Immature natural killer cell (primary cell): ENCODE measurements around the gene RAB3C. TPM values are rescaled to one million over a fixed set of nuclear protein-coding genes. Genes with fewer than 3 reads are reported as not detected.

Experiments
- DNase-seq, 3 donors: peaks; one replicate each; pipeline ENCODE4 v3.0.0; 2022; ENCODE audit warnings: mixed read lengths in 1 of 3
- H3K27ac Mint-ChIP-seq, 6 donors: one replicate each; pipeline ENCODE4 v1.8.0; 2020; ENCODE audit warnings: mixed read lengths in 6 of 6, mild to moderate bottlenecking in 5 of 6, inconsistent platforms in 4 of 6, moderate library complexity in 3 of 6
- H3K27me3 Mint-ChIP-seq, 3 donors: one replicate each; pipeline ENCODE4 v1.8.0; 2020 to 2021; ENCODE audit warnings: low read depth in 3 of 3, mild to moderate bottlenecking in 3 of 3, mixed read lengths in 3 of 3, moderate library complexity in 3 of 3, inconsistent platforms in 1 of 3
- H3K36me3 Mint-ChIP-seq, 3 donors: one replicate each; pipeline ENCODE4 v1.8.0; 2020; ENCODE audit warnings: mixed read lengths in 3 of 3, inconsistent platforms in 2 of 3, mild to moderate bottlenecking in 2 of 3
- H3K4me1 Mint-ChIP-seq, 2 donors: one replicate each; pipeline ENCODE4 v1.8.0; 2020; ENCODE audit warnings: inconsistent platforms in 2 of 2, mild to moderate bottlenecking in 2 of 2, mixed read lengths in 2 of 2, moderate library complexity in 1 of 2
- H3K4me3 Mint-ChIP-seq, 5 donors: one replicate each; pipeline ENCODE4 v1.8.0; 2020; ENCODE audit warnings: mild to moderate bottlenecking in 5 of 5, mixed read lengths in 5 of 5, inconsistent platforms in 3 of 5, moderate library complexity in 3 of 5
- H3K9me3 Mint-ChIP-seq, 6 donors: one replicate each; pipeline ENCODE4 v1.8.0; 2020; ENCODE audit warnings: mild to moderate bottlenecking in 6 of 6, mixed read lengths in 6 of 6, inconsistent platforms in 4 of 6, moderate library complexity in 3 of 6
- polyA plus RNA-seq, 3 donors: library from polyadenylated mRNA; unstranded; fragments of 300-500 nt; fragmentation: Illumina TruSeq; gene quantifications; one replicate each; pipeline ENCODE4 v1.2.3, GENCODE V29; 2021

Gene RAB3C
- polyA plus RNA-seq, 3 donors from 2014 or later, result not detected

DNA sequence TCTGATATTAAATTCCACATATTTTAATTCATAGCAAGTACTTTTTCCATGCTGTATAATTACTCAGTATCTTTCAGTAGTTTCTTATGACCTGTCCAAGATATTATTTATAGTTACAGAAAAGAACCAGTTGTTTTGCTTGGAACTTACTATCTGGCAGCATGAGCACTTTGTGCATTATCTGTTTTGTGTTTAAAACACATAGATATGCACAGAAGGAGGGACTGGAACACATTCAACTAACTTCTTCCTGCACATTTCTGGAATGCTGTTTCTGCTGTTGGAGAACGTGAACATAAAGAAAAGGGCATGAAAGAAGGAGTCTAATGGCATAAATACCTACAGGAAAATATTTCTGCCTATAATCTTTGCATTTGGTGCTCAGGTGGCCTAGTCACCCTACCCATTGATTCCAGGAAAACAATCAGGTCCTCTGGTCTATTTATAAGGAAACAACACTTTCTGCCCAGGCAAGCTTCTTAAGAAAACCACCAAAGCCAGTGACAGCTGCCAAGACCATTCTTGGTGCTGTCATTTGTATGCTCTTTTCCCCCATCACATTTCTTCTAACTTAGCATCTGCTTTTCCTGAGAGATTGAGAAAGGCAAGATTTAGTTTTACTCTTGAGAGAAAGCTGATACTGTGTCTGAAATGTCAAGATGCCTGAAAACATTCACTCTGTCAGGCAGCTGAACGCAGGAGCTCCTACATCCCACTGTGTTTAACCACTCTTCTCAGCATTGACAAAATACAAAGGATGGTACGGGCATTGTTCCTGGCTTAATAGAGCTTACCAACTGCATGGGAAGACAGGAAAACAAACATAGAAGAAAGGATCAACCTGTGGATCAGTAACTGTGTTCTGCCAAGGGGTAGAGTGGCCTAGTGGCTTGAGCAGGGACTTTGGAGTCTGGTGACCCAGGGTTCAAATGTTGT lies 40.3 kb downstream of the RAB3C start:
- peaks cover 0 to 3% (median 0%) of the 10 kb centered on the region in 3 donors for H3K27me3 Mint-ChIP-seq
- no peak for DNase-seq
- H3K27ac Mint-ChIP-seq, result no peak overlapping the region
- peaks cover 0 to 2% (median 0%) of the 10 kb centered on the region in 6 donors for H3K9me3 Mint-ChIP-seq
- H3K36me3 Mint-ChIP-seq, result no peaks in the 10 kb centered on the region
- no peaks in the 10 kb centered on the region for H3K4me1 Mint-ChIP-seq
- no peak overlapping the region for H3K4me3 Mint-ChIP-seq

DNA sequence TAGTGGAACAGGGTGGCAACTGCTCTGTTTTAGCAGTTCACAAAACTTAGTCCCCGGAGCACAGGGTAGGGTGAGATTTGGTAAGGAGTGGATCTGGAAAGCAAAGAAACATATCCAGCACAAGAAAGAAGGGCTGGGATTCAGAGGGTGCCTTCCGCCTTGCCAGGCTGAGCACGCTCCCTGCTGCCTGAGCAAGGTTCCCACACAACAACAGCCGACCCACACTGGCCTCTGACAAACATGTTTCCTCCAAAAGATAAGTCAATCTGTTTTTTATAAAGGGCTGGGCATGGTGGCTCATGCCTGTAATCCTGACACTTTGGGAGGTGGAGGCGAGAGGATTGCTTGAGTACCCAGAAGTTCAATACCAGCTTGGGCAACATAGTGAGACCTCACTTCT lies 45.8 kb downstream of the RAB3C start:
- H3K4me3 Mint-ChIP-seq, result no peak overlapping the region
- no peak overlapping the region for H3K27ac Mint-ChIP-seq
- no peaks in the 10 kb centered on the region for H3K27me3 Mint-ChIP-seq
- DNase-seq, result no peak
- H3K36me3 Mint-ChIP-seq, result no peaks in the 10 kb centered on the region
- no peaks in the 10 kb centered on the region for H3K4me1 Mint-ChIP-seq
- H3K9me3 Mint-ChIP-seq, result peaks cover 0 to 2% (median 0%) of the 10 kb centered on the region in 6 donors

DNA sequence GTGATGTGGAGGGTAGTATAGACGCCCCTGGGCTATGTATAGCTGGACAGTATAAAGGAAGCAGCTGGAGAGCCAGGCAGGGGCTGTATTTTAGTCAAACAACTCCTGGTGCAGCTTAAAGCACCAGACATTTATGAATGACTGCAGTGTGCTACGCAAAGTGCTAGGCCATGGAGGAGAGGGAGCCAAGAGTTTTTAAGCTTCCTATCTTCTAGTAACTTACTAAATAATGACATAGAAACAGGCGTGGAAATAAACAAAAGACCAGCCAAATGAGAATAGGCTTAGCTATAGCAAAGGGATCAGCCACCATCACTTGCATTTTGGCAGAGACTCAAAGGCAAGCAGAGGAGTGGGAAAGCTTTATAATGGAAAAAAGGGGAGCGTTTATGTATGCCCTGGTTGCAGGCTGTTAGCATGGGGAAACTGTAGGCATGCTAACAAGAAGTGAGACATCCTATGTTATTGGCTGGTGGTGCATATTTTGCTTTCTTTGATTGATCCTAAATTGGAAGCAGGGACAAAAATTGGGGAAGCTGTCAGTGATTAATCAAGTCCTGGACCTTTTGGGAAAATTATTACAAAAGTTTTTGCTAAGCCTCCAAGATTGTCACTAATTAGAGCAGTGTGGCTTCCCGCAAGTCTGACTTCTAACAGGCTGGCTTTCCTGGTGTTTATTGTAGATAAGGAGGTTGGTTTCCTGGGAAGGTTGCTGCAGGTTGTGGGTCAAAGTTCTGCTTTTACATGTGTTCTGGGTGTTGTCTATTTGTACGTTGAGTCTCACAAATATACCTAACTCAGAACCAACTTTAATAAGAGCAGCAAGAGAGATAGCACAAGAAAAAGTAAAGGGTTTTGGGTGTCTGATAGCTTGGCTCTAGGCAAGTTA lies 46.6 kb downstream of the RAB3C start:
- H3K9me3 Mint-ChIP-seq, result peaks cover 0 to 2% (median 0%) of the 10 kb centered on the region in 6 donors
- no peaks in the 10 kb centered on the region for H3K4me1 Mint-ChIP-seq
- H3K36me3 Mint-ChIP-seq, result no peaks in the 10 kb centered on the region
- H3K27ac Mint-ChIP-seq, result no peak overlapping the region
- H3K4me3 Mint-ChIP-seq, result no peak overlapping the region
- no peak for DNase-seq
- H3K27me3 Mint-ChIP-seq, result no peaks in the 10 kb centered on the region

DNA sequence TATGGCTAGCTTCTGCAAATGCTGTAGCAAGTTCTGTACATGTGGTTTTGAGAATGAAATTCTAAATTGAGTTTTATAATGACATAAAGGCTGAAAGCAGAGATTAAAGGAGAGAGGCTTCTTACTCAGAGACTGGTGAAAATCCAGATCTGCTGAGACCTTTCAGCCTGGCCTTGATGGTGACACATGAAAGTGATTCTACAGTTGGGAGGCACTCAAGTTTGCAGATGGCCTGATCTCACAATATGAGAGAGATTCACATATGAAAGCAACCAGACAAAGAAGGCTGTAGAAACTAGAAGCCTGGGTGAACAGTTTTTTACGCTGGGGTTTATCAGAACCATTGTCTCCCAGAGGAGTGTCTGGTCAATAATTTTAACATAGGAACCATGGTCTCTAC lies 49.0 kb downstream of the RAB3C start:
- no peak for DNase-seq
- Mint-ChIP-seq H3K9me3 (peaks cover 0 to 2% (median 0%) of the 10 kb centered on the region in 6 donors), H3K27ac (no peak overlapping the region), H3K27me3 (peaks cover 0 to 1% (median 0%) of the 10 kb centered on the region in 3 donors), H3K4me1 (no peaks in the 10 kb centered on the region), H3K36me3 (no peaks in the 10 kb centered on the region), H3K4me3 (no peak overlapping the region)

DNA sequence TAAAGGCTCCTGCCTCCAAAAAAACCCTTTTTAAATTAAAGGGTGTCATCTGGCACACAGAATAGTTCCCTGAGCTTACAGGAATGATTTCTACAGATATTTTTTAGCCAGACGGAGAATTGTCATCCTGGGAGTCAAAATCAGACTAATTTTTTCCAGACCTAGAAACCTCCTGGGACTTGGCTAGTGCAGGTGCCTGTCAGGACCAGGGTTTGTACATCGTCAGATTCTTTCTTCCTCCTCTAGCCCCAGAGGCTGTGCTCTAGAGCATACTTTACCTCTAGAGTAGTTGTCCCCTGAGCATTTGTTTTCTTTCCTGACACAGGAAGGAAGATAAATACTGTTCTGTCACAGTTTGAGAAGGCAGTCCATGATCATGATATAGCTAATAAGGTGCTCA lies 52.5 kb downstream of the RAB3C start:
- Mint-ChIP-seq H3K4me3 (no peak overlapping the region), H3K27me3 (peaks cover 0 to 1% (median 0%) of the 10 kb centered on the region in 3 donors), H3K27ac (no peak overlapping the region), H3K36me3 (no peaks in the 10 kb centered on the region), H3K4me1 (no peaks in the 10 kb centered on the region), H3K9me3 (peaks cover 0 to 8% (median 0%) of the 10 kb centered on the region in 6 donors)
- DNase-seq, result no peak

DNA sequence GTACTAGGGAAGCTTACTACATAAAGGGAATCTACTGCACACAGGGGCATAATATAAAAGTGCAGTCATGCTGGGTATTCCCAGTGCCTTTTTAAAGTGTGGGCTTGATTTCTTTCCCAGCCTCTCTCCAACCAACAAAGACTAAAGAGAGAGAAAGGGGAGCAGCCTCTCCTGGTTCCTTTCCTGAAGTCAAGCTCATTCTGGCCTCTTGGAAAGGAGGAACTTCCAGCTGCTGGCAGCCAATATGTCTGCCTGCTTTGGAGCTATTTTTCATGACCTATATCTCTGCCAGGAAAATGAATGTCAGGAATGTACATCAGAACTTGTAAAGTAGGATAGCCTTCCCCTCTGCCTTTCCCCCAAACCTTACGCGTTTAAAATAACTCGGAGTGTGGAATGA lies 57.1 kb downstream of the RAB3C start:
- Mint-ChIP-seq H3K36me3 (no peaks in the 10 kb centered on the region), H3K9me3 (peaks cover 0 to 8% (median 0%) of the 10 kb centered on the region in 6 donors), H3K27ac (no peak overlapping the region), H3K4me3 (no peak overlapping the region), H3K27me3 (peaks cover 0 to 1% (median 1%) of the 10 kb centered on the region in 3 donors), H3K4me1 (no peaks in the 10 kb centered on the region)
- no peak for DNase-seq

DNA sequence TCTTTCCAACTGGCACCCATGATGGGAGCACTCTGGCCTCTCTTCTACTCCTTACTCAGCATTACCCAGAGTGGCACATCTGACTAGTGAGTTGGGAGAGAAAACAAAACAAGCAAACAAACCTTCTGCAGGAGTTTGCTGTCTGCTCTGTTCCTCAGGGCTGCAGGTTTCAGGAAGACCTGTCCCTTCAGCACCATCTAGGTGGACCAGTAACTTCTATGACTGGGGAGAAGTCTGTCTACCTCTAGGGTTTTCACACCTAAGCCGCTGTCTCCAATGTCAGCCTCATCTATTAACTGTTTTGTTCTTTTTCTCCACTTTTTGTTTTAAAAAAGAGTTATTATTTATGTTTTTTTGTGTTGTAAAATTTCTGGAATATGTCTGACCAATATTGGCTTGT lies 58.7 kb downstream of the RAB3C start:
- no peak for DNase-seq
- Mint-ChIP-seq H3K4me3 (no peak overlapping the region), H3K27ac (no peak overlapping the region), H3K9me3 (peaks cover 0 to 8% (median under 1%) of the 10 kb centered on the region in 6 donors), H3K4me1 (no peaks in the 10 kb centered on the region), H3K27me3 (peaks cover 0 to 1% (median 0%) of the 10 kb centered on the region in 3 donors), H3K36me3 (no peaks in the 10 kb centered on the region)

DNA sequence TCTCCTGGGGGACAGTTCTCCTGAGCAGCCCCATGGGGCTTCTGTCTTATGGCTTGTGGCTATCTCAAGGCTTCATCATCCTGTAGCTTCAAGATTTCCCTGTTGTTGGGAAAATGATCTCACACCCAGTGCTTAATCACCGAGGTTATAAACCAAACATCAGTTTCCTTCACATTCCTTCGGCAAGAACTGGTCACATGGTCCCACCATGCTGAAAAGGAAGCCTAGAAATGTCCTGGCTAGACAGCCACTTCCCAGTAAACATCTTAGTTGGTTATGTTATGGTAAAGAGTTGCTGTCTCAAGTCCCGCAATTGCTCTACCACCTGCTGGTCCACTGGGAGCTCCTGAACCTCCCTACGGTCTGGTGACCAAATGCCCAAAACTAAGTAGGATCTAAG lies 66.0 kb downstream of the RAB3C start:
- Mint-ChIP-seq H3K4me1 (no peaks in the 10 kb centered on the region), H3K27ac (no peak overlapping the region), H3K36me3 (no peaks in the 10 kb centered on the region), H3K27me3 (peaks cover 0 to 3% (median 2%) of the 10 kb centered on the region in 3 donors), H3K9me3 (peaks cover 0 to 2% (median 0%) of the 10 kb centered on the region in 6 donors), H3K4me3 (no peak overlapping the region)
- DNase-seq, result no peak

DNA sequence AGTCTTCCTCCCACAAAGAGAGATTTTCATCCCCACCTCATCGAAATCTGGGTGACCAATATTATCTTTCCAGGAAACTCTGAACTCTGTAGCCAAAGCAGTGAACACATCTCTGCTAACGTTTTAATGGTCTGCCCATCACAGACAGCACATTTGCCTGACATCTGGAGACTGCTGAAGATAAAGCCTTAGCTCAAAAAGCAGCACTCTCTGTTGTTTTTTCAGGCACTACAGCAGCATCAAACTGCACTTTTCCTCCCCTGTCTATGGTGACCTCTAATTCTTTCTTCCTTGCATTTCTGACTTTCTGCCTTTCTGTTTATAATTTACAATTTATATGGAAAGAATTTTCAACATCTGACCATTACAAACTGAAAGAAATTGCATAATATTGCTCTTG lies 66.8 kb downstream of the RAB3C start:
- peaks cover 0 to 2% (median 0%) of the 10 kb centered on the region in 6 donors for H3K9me3 Mint-ChIP-seq
- H3K4me3 Mint-ChIP-seq, result no peak overlapping the region
- H3K4me1 Mint-ChIP-seq, result no peaks in the 10 kb centered on the region
- no peaks in the 10 kb centered on the region for H3K36me3 Mint-ChIP-seq
- DNase-seq, result no peak
- H3K27ac Mint-ChIP-seq, result no peak overlapping the region
- peaks cover 0 to 3% (median 2%) of the 10 kb centered on the region in 3 donors for H3K27me3 Mint-ChIP-seq

DNA sequence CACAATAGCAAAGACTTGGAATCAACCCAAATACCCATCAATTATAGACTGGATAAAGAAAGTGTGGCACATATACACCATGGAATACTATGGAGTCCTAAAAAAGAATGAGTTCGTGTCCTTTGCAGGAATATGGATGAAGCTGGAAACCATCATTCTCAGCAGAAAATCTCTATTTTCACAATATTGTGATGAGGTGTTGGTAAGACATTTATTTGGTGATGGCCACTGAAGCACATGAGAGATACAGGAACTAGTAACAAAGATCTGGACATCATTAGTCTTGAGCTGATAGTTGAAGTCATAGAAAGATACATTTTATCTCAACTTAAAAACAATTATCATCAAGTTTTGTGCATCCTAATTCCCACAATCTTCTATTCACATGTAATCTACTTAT lies 70.6 kb downstream of the RAB3C start:
- Mint-ChIP-seq H3K27ac (no peak overlapping the region), H3K27me3 (peaks cover 0 to 5% (median 0%) of the 10 kb centered on the region in 3 donors), H3K9me3 (peaks cover 0 to 3% (median 3%) of the 10 kb centered on the region in 6 donors), H3K4me1 (no peaks in the 10 kb centered on the region), H3K36me3 (no peaks in the 10 kb centered on the region), H3K4me3 (no peak overlapping the region)
- DNase-seq, result no peak

DNA sequence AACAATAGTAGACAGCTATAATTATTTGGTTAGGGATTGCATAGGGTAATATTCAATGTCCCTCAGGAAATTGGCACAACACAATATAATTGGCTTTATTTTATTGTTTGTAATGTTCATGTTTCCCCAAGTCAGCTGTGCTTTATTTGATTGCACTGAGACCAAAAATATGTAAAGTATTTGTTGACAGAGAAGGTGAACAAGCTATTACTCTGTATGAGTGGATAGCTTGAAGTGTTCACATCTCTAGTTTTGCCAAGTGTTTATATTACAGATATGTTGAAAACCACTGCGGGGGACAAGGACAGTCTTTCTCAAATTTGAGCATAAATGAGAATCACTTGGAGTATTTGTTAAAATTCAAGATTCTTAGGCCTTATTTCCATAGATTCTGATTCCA lies 83.3 kb downstream of the RAB3C start:
- peaks cover 0 to 3% (median 0%) of the 10 kb centered on the region in 3 donors for H3K27me3 Mint-ChIP-seq
- H3K36me3 Mint-ChIP-seq, result no peaks in the 10 kb centered on the region
- H3K4me3 Mint-ChIP-seq, result no peak overlapping the region
- H3K4me1 Mint-ChIP-seq, result no peaks in the 10 kb centered on the region
- no peak overlapping the region for H3K27ac Mint-ChIP-seq
- no peak for DNase-seq
- peaks cover 0 to 7% (median 2%) of the 10 kb centered on the region in 6 donors for H3K9me3 Mint-ChIP-seq

DNA sequence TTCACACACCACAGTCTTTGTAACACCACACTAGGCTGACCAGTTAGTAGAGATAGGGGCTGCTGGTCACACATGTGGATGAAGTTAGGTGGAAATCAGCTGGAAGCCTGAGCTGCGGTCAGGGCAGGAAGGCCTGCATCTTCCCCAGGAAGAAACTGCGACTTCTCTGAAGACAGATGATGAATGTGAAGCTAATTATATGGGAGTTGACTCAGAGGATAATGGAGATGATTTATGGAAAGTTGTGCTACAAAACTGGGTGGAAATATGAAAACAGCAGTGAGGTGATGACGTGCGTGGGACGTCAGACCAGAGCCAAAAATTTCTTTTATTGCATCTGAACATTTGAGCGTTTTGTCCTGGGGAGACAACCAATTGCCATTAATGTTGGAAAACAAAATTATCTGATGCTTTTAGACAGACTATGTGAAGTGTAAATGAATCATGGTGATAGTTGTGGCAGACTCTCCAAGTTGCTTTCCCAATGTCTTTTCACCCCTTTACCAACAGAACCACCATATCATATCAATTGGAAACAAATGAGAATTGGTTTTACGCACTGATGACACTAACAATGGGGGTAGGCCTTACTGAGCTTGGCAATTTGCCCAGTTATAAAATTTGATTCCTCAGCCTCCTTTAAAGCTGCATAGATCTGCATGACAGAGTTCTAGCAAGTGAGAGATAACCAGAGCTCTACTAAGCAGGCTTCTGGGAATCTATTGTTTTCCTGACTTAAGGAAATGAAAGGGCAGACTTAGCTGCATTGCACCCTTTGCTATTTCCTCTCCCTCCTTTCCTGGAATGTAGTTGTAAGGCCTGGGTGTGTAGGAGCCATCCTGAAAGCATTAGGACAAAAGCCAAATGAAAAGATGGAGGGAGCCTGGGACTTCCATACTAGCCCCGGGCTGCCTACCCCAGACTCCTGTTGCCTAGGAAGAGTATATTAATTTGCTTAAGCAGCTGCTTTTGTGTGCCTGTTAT lies 84.0 kb downstream of the RAB3C start:
- H3K4me1 Mint-ChIP-seq, result no peaks in the 10 kb centered on the region
- H3K9me3 Mint-ChIP-seq, result peaks cover 0 to 8% (median 2%) of the 10 kb centered on the region in 6 donors
- peaks cover 0 to 3% (median 0%) of the 10 kb centered on the region in 3 donors for H3K27me3 Mint-ChIP-seq
- H3K27ac Mint-ChIP-seq, result no peak overlapping the region
- no peaks in the 10 kb centered on the region for H3K36me3 Mint-ChIP-seq
- H3K4me3 Mint-ChIP-seq, result no peak overlapping the region
- no peak for DNase-seq

DNA sequence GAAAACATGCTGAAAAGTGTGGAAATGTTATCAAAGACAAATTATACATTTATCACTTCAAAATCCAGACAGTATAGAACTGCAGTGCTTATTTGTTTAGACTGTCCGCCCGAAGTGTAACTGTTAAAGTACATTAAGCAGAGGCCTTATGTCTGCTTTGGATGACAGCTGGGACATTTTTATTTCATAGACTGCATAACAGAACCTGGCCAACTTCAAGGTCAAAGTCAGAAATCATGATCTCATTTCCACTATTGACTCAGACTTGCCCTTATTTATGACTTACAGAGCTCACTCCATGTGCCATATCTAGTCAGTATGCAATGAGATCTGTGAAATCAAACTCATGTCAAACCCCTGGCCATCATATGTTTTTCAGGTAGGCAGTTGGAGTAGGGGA lies 87.7 kb downstream of the RAB3C start:
- Mint-ChIP-seq H3K4me1 (no peaks in the 10 kb centered on the region), H3K4me3 (no peak overlapping the region), H3K27ac (no peak overlapping the region), H3K36me3 (no peaks in the 10 kb centered on the region), H3K9me3 (peaks cover 0 to 6% (median 0%) of the 10 kb centered on the region in 6 donors), H3K27me3 (no peaks in the 10 kb centered on the region)
- DNase-seq, result no peak
